GM12875 (cell line): ENCODE results near the gene GALNT16.

Experiments
- H3K4me3 ChIP-seq: one replicate; pipeline ENCODE4 v1.5.1; 2011; ENCODE audit warnings: low read depth, low read length, control low read depth
- TF ChIP-seq, protein P1 (sequence below): IDR thresholded peaks from 2 replicates; pipeline ENCODE4 v1.5.1; 2011; ENCODE audit warnings: low read depth, mild to moderate bottlenecking, control low read depth, inconsistent platforms, low read length, moderate library complexity, borderline replicate concordance; ENCODE audit not compliant: insufficient read depth

Gene GALNT16

DNA sequence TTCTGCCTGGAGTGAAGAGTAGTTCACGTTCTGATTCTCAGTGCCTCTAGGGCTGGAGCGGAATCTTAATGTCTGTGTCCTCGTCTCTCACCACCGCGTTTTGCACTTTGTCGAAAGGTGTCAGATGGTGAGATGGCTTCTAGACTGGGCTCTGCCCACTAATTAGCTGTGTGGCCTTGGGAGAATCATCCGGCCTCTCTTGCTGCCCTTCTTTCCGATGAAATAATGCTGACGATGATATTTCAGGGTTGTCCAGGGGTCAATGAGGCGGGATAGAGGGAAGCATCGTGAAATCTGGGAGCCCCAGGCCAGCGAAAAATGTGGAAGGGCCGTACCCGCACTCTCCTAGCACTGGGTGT, 811 bp upstream of the GALNT16 start:
- TF ChIP-seq, protein P1, sequence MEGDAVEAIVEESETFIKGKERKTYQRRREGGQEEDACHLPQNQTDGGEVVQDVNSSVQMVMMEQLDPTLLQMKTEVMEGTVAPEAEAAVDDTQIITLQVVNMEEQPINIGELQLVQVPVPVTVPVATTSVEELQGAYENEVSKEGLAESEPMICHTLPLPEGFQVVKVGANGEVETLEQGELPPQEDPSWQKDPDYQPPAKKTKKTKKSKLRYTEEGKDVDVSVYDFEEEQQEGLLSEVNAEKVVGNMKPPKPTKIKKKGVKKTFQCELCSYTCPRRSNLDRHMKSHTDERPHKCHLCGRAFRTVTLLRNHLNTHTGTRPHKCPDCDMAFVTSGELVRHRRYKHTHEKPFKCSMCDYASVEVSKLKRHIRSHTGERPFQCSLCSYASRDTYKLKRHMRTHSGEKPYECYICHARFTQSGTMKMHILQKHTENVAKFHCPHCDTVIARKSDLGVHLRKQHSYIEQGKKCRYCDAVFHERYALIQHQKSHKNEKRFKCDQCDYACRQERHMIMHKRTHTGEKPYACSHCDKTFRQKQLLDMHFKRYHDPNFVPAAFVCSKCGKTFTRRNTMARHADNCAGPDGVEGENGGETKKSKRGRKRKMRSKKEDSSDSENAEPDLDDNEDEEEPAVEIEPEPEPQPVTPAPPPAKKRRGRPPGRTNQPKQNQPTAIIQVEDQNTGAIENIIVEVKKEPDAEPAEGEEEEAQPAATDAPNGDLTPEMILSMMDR, result no peak
- no peak overlapping the region for H3K4me3 ChIP-seq

DNA sequence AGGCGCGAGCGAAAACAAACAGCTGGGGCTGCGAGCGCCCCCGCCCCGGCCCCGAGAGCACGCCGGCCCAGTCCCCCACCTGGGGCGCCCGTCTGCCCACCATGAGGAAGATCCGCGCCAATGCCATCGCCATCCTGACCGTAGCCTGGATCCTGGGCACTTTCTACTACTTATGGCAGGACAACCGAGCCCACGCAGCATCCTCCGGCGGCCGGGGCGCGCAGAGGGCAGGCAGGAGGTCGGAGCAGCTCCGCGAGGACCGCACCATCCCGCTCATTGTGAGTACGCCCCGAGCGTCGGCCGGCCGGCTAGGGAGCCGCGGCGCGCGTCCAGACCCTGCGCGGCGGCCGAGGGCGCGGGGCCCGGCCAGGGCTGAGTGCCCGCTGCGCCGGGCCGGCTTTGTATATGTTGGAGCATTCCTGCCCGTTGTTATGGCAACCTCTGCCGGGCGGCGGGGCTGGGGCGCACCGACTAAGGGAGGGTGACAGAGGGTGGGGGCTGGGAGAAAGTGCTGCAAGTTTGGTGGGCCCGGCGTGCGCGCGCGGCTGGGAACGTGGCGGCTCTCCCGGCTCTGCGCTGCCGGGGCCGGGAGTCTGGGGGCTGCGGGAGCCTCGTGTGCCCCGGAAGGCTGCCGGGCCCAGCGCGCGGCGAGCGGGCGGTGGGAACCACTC, 367 bp downstream of the GALNT16 start:
- TF ChIP-seq, protein P1, result no peak
- peak overlapping the region; percentile 36 for H3K4me3 ChIP-seq

DNA sequence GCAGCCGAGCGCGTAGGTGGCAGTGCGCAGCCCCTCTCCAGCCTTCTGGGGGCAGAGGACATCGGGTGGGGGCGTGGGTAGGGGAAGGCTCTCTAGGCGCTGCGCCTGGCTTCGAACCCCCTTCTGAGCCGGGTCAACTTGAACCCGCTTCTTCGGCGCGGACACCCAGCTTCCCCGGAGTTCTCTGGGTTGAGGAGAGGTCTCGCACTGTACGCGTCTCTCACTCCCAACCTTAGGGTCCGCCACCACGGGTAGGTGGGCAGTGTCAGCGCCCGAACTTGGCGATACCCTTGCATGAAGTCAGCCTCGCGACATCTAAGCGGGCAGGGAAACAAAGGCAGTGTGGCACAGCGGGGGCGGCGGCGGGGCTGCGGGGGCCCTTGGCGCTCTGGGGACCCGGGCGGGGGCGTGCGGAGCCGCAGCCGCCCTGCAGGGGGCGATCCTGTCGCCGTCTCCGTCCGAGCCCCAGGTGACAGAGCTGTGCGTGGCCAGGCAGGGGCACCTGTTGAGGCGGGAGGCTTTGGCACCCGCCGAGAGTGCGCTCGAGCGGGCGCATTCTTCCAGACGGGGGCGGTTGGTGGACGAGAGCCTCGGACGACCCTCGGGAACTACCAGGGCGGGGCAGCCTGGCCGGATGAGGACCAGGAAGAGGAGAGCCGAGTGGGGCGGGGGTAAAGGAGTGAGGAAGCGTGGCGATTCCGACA, 1.1 kb downstream of the GALNT16 start:
- H3K4me3 ChIP-seq, result peak overlapping the region; percentile 36
- TF ChIP-seq, protein P1, result peak; percentile 89

DNA sequence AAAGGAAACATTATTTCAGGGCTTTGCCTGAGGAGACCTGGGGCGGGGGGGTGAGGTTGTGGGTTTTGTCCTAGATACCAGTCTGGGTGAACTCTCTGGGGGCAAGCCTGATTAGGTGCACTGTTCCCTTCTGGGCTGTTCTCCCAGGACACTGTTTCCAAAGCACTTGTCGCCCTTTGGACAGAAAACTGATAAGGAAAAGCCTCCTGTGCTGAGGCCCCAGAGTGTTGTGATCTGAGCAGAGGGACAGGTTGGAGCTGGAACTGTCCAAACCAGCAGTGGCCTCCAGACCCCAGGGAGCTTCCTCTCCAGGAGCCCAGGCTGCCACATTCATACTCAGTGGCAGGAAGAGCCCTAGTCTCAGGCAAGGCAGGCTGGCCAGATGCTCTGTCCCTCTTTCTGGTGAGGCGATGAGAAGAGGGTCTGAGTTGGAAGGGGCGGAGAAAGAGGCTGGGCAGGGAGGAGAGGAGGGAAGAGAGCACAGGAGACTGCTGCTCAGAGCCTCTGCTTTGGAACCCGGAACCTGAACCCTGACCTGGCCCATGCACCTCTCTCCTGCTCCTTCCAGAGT, 1.9 kb downstream of the GALNT16 start:
- TF ChIP-seq, protein P1, result no peak
- no peak overlapping the region for H3K4me3 ChIP-seq

DNA sequence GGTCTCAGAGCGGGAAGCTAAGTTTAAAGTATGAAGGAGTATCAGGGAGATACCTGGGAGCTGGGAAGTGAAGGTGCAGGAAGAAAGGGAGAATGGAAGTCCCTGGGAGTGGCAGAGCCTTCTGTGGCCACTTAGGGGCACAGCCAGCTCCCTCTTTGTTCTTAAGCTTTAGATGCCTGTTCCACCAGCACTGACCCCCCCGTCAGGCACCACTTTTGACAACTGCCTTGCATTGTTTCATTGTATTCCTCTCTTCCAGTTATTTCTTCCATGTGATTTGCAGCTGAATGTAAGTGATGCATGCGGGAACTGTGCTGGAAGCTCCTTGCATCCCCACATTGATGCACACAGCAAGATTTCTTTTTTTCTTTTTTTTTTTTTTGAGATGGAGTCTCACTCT, 2.6 kb downstream of the GALNT16 start:
- no peak overlapping the region for H3K4me3 ChIP-seq
- TF ChIP-seq, protein P1, result no peak

DNA sequence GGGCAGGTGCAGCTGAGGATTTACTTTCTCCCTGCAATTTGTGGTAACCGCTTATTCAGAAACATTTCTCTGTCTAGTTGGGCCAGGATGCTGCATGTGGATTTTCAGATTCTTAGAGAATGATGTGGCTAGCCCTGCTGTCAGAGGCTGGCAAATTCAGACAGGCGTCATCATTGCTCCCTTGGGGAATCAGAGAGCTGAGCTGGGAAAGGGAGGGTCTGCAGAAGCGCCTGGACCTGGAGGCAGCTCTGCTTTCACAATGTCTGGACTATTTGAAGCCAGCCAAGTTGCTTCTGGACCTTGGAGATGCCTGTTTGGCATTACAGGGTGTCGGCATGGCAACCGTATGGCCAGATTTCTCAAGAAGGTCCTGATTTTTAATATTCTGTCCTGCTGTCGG, 3.4 kb downstream of the GALNT16 start:
- H3K4me3 ChIP-seq, result no peak overlapping the region
- TF ChIP-seq, protein P1, result no peak

DNA sequence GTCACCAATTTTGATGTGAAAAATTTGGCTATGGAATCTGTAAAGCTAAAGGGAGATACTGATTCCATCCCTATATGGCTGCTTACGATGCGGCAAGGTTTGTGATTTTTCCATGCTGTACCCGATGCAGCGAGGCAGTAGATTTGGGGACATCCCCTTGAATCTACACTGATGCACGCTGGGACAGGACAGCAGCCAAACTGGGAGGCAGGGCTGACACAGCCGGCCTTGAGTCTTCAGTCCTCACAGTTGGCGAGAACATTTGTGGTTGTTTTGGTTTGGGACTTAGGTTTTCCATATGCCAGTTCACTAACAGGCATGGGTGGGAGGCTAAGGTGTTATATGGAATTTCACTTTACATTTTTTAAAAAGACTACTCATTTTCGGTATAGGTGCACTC, 3.8 kb downstream of the GALNT16 start:
- TF ChIP-seq, protein P1, result no peak
- no peak overlapping the region for H3K4me3 ChIP-seq
